ENCODE results near the gene RAB27A.
"Not testable (repeated sequence)": the region's sequence is repeated elsewhere in the genome, so short reads cannot be mapped to it uniquely, and the experiment has no call there.

Gene RAB27A

DNA sequence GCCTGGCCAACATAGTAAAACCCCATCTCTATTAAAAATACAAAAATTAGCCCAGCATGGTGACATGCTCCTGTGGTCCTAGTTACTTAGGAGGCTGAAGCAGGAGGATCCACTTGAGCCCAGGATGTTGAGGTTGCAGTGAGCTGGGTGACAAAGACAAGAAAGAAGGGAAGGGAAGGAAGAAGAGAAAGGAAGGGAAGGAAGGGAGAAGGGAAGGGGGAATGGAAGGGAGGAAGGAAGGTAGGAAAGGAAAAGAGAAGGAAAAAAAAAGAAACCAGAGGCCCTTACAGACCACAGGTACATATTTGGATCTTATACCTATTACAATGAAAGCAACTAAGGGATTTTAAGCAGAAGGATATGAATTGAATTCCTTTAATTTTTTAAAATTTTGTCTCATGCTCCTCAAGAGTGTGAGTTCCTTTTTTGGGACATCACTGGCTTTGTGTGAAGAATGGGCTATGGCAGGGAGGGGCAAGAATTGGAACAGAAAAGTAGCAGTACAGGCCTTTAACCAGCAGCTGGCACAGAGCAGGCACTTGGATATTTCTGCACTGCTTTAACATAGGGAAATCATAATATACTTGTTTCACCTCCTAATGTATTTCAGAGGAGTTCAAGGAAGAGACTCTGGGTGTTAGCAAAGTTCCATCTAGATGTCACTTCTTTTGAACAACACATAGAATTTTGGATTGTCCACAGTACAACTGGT is 7.9 kb downstream of the RAB27A start:
- no peak for DNase-seq

- DNase-seq, result peak; percentile 50
Measured at GRCh38 chr15:55280589-55280988, 9.0 kb downstream of the RAB27A start.

GRCh38 chr15:55279746-55280351 is 9.8 kb downstream of the RAB27A start:
- peak; percentile 76 for DNase-seq

DNA sequence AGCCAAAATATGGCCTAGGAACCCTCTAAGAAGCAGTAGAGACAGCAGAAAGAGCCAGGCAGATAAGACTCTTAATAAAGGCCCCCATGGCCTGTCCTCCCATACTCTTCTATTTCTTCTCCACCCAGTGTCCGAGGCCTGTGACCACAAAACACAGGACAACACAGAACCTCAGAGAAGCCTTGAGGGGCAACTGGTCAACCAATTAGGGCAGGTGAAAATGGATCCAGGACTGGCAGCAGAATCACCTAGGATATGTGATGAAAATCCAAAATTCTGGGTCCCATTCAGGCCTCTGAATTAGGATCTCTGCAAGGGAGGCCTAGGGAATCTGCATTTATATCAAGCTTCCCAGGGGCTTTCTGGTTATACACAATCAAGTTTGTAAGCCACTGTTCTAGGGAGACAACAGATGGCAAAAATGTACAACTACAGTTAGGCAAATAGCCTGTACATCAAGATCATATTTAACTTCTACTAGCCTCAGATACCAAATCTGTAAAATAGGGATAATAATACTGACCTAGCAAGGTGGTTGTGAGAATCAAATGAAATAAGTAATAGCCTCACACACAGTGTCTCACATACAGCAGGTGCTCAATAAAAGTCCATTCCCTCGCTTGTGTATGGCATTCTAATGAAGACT is 10.4 kb downstream of the RAB27A start:
- DNase-seq, result no peak

DNA sequence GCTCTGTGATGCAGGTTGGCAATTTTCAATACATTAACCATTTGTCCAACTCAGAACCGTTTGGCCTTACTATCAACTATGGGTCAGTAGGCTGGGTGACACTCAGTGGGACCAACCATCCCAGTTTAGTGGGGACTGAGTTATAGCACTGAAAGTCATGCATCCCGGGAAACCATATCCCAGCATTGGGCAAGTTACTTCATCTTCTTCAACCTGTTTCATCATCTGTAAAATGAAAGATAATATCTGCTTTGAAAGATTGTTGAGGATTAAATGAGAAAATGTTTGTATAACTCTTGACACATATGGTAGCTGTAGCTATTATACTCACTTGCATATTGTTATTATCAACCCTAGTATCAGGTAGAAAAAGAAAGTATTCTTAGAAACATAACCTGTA is 11.9 kb downstream of the RAB27A start:
- DNase-seq, result no peak

GRCh38 chr15:55277116-55277564 is 12.5 kb downstream of the RAB27A start:
- DNase-seq, result peak; percentile 79

- DNase-seq, result no peak
Measured at GRCh38 chr15:55276324-55276723, 13.3 kb downstream of the RAB27A start.

DNA sequence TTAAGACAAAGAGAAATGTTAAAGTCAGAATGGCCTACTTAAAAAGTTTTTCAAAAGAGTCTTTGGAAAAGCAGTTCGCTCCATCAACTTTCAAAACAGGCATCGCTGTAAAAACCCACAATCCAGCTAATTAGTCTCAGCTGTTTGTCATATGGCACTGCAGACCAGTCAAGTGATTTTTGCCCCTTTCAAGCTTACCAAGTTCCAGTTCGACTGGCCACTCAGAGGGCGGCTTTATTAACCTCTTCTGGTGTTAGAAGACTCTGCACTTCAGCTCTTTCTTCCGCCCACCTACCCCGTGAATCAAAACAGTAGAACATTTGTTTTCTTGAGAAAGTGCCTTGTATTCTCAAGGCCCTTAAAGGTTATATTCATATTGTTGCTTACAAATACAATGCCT is 19.3 kb downstream of the RAB27A start:
- DNase-seq, result no peak

DNA sequence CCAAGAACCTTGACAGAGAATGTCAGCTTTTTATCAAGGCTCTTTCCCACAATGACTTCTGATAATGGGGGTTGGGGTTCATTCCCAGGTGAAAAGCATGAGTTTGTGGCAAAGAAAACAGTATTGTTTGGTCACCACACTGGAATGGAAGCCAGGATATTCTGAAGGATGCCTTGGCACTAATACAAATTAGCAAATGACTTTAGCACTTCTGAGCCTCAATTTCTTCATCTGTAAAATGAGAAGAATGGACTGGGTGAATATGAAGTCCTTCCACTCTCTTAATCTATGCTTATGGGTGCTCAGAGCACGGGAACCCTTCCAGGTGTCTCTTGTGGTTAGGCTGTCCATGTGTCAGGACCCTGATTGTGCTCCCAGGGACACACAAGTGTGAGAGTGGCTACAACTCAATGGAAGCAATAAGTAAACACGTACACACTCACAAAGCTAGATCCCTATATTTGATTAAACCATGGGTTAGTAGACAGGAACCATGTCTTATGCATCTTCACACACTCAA is 21.4 kb downstream of the RAB27A start:
- DNase-seq, result no peak

DNA sequence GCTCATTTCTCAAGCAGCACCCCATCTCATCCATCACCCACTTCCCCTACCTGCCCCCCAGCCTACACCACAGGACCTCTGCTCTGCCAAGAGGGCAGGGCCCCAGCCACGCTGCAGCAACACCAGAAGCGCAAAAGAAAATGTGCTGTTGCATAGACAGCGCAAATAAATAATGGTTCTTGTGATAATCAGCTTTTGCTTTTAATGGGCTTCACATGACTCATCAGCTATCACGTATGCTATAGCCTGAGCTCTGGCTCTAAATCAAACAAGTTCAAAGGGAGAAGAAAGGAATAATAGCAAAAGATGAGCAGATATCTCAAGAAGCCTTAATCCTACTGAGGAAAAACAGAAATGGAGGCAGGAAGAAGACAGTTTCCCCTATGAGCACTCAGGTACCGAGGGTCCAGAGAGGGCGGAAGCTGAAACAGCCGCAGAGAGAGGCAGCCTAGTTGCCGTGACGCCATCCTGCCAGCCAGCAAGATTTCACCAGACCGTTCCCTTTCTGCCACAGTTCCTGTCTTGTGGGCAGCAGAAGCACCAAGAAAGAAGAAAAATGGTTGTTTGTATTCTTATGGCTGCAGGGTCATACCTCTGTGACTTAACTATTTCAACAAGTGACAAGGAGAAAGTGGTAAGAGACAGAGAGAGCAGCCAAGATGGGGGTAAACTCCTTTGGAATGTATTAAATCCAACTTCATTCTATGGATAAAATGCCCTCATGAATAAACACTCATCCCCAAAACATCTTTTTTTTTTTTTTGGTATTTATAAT is 22.0 kb downstream of the RAB27A start:
- peak; percentile 83 for DNase-seq

GRCh38 chr15:55266547-55266946 is 23.1 kb downstream of the RAB27A start:
- DNase-seq, result no peak

DNA sequence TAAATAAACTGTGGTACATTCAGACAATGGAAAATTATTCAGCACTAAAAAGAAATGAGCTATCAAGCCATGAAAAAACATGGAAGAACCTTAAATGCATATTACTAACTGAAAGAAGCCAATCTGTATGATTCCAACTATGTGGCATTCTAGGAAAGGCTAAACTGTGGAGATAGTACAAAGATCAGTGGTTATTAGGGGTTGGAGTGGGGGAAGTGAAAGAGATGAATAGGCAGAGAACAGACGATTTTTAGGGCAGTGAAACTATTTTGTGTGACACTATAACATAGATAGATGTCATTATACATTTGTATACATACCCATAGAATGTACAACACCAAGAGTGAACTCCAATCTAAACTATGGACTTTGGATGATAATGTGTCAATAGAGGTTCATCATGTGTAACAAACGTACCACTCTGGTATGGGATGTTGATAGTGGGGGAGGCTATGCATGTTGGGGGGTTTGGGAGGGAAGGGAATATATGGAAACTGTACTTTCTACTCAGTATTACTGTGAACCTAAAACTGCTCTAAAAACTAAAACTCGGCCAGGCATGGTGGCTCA is 29.0 kb downstream of the RAB27A start:
- DNase-seq, result no peak

- no peak for DNase-seq
Measured at GRCh38 chr15:55257938-55258337, 31.7 kb downstream of the RAB27A start.

GRCh38 chr15:55257012-55257670 is 32.5 kb downstream of the RAB27A start:
- DNase-seq, result no peak

- no peak for DNase-seq
Measured at GRCh38 chr15:55256281-55257011, 33.2 kb downstream of the RAB27A start.

DNA sequence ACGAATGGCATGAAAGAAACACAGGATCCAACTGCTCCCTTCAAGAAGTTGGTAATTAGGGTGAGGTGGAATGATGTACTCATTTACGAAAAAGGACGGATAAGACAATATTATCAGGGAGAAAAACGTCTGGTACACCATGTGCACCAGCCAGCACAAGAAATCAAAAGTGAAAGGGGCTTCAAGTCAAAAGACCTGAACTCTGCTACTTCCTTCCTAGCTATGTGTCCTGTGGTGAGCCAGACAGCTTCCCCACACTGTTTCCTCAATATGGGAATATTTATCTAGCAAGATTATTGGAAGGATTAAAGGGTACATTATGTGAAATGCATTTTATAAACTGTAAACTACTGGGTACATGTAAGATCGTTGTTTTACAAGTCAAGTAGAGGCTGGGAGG is 33.9 kb downstream of the RAB27A start:
- DNase-seq, result peak; percentile 57

GRCh38 chr15:55254916-55255679 is 34.5 kb downstream of the RAB27A start:
- no peak for DNase-seq

GRCh38 chr15:55253580-55253979 is 36.0 kb downstream of the RAB27A start:
- no peak for DNase-seq

DNA sequence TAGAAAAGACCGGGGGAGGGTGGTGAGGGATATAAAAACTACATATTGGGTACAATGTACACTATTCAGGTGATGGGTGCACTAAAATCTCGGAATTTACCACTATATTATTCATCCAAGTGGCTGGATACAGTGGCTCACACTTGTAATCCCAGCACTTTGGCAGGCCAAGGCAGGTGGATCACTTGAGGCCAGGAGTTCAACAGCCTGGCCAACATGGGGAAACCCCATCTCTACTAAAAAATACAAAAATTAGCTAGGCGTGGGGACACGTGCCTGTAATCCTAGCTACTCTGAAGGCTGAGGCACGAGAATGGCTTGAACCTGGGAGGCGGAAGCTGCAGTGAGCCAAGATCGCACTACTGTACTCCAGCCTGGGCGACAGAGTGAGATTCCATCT is 37.4 kb downstream of the RAB27A start:
- not testable (repeated sequence) for DNase-seq

DNA sequence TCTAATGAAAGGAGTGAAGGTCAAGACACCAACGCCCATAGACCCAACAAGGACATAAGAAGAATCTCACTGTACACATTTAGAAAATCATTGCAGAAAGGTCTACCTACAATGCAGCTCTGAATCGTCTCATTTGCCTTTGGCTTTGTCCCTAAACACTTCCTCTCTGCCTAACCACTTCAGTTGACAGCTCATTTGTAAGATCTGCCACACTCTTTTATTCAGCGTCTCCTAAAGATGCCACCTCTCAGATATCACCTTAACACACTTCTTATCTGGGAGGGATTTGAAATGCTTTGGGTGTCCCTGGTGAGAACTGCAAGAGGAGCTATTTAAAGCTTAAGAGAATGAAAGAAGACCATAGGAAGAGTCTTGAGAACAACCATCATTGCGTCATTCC is 38.7 kb downstream of the RAB27A start:
- DNase-seq, result peak; percentile 43

DNA sequence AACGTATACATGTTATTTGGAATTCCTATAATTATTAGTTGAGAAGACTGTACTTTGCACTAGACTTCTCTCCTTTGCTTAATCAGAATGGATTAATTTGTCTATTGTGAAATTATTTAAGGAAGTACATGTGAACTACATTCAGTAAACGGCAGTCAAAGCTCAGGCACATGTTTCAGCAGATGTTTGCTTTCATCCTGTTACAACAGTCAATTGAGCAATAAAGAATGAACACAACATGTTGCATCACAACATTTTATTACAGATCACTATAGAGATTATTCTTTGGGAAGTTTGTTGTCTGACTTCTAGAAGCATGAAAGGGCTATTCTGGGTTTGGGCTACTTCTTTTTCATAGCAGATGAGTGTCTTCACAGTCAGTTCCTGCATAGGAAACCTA is 39.2 kb downstream of the RAB27A start:
- DNase-seq, result no peak
